H9 (cell line): ENCODE results near the gene ZBTB38. TPM values are rescaled to one million over a fixed set of nuclear protein-coding genes. Genes with fewer than 3 reads are reported as not detected.

Experiments
- DNase-seq: peaks from one replicate; pipeline ENCODE4 v3.0.0-alpha.2; 2017
- H2AFZ ChIP-seq: one replicate; pipeline ENCODE4 v1.6.1; 2013; ENCODE audit warnings: mild to moderate bottlenecking, low read length, control low read depth, moderate library complexity
- H2AK5ac ChIP-seq: 2 replicates; pipeline ENCODE4 v1.6.1; 2013; ENCODE audit warnings: low read length, control low read depth, mixed read lengths; ENCODE audit not compliant: insufficient read length
- H2BK120ac ChIP-seq: one replicate; pipeline ENCODE4 v1.6.1; 2013; ENCODE audit warnings: low read depth, mild to moderate bottlenecking, low read length, control low read depth, inconsistent platforms; ENCODE audit not compliant: poor library complexity, severe bottlenecking
- H2BK12ac ChIP-seq: 2 replicates; pipeline ENCODE4 v1.6.1; 2013; ENCODE audit warnings: low read length, control low read depth, mixed read lengths, low read depth; ENCODE audit not compliant: insufficient read length
- H2BK15ac ChIP-seq: 2 replicates; pipeline ENCODE4 v1.6.1; 2013; ENCODE audit warnings: low read depth, low read length, control low read depth
- H2BK20ac ChIP-seq: one replicate; pipeline ENCODE4 v1.6.1; 2013; ENCODE audit warnings: low read depth, mild to moderate bottlenecking, low read length, control low read depth, inconsistent platforms; ENCODE audit not compliant: poor library complexity, severe bottlenecking
- H2BK5ac ChIP-seq: 2 replicates; pipeline ENCODE4 v1.6.1; 2013; ENCODE audit warnings: low read length, control low read depth, mixed read lengths; ENCODE audit not compliant: insufficient read length
- H3K14ac ChIP-seq: 2 replicates; pipeline ENCODE4 v1.6.1; 2013; ENCODE audit warnings: low read length, control low read depth; ENCODE audit not compliant: insufficient read depth
- H3K18ac ChIP-seq: 2 replicates; pipeline ENCODE4 v1.6.1; 2013; ENCODE audit warnings: low read depth, mild to moderate bottlenecking, mixed read lengths, low read length, control low read depth; ENCODE audit not compliant: insufficient read length
- H3K23ac ChIP-seq: 2 replicates; pipeline ENCODE4 v1.6.1; 2013; ENCODE audit warnings: low read length, control low read depth, mixed read lengths, low read depth; ENCODE audit not compliant: insufficient read length
- H3K23me2 ChIP-seq: 2 replicates; pipeline ENCODE4 v1.6.1; 2013; ENCODE audit warnings: low read depth, mild to moderate bottlenecking, mixed read lengths, low read length, control low read depth; ENCODE audit not compliant: insufficient read length, poor library complexity, severe bottlenecking
- H3K27ac ChIP-seq: 2 replicates; pipeline ENCODE4 v1.5.1; 2013; ENCODE audit warnings: low read length, control low read depth, mixed read lengths, low read depth; ENCODE audit not compliant: insufficient read length
- H3K27me3 ChIP-seq: 2 replicates; pipeline ENCODE4 v1.6.1; 2013; ENCODE audit warnings: low read length, control low read depth, inconsistent platforms; ENCODE audit not compliant: insufficient read depth
- H3K4ac ChIP-seq: 2 replicates; pipeline ENCODE4 v1.6.1; 2013; ENCODE audit warnings: low read depth, mild to moderate bottlenecking, control low read depth, inconsistent platforms, low read length, moderate library complexity
- H3K4me1 ChIP-seq: 2 replicates; pipeline ENCODE4 v1.6.1; 2013; ENCODE audit warnings: low read length, control low read depth, inconsistent platforms; ENCODE audit not compliant: insufficient read depth
- H3K4me2 ChIP-seq: 2 replicates; pipeline ENCODE4 v1.6.1; 2013; ENCODE audit warnings: low read length, control low read depth, mixed read lengths; ENCODE audit not compliant: insufficient read length, insufficient read depth
- H3K56ac ChIP-seq: 2 replicates; pipeline ENCODE4 v1.6.1; 2013; ENCODE audit warnings: low read depth, mild to moderate bottlenecking, mixed read lengths, low read length, control low read depth; ENCODE audit not compliant: insufficient read length
- H3K79me1 ChIP-seq: 2 replicates; pipeline ENCODE4 v1.6.1; 2013; ENCODE audit warnings: low read depth, mild to moderate bottlenecking, moderate library complexity, low read length, control low read depth, inconsistent platforms; ENCODE audit not compliant: insufficient read depth, poor library complexity, severe bottlenecking
- H3K79me2 ChIP-seq: 2 replicates; pipeline ENCODE4 v1.6.1; 2013; ENCODE audit warnings: low read length, control low read depth, inconsistent platforms; ENCODE audit not compliant: insufficient read depth
- H3K9ac ChIP-seq: 2 replicates; pipeline ENCODE4 v1.6.1; 2013; ENCODE audit warnings: low read length, control low read depth, mixed read lengths; ENCODE audit not compliant: insufficient read length; ENCODE audit errors: extremely low read depth
- H3K9me3 ChIP-seq: one replicate; pipeline ENCODE4 v1.6.1; 2013; ENCODE audit warnings: low read depth, low read length, inconsistent platforms; ENCODE audit not compliant: control insufficient read depth
- H3T11ph ChIP-seq: one replicate; pipeline ENCODE4 v1.6.1; 2013; ENCODE audit warnings: mild to moderate bottlenecking, low read length, control low read depth, inconsistent platforms
- H4K20me1 ChIP-seq: one replicate; pipeline ENCODE4 v1.6.1; 2013; ENCODE audit not compliant: control insufficient read depth, insufficient read length, insufficient read depth
- H4K5ac ChIP-seq: 2 replicates; pipeline ENCODE4 v1.6.1; 2013; ENCODE audit warnings: low read depth, mild to moderate bottlenecking, mixed read lengths, low read length, control low read depth; ENCODE audit not compliant: insufficient read length
- H4K8ac ChIP-seq: replicated peaks from 2 replicates; pipeline ENCODE4 v1.6.1; 2013; ENCODE audit warnings: low read length, control low read depth, mixed read lengths, low read depth; ENCODE audit not compliant: insufficient read length
- H4K91ac ChIP-seq: 2 replicates; pipeline ENCODE4 v1.6.1; 2013; ENCODE audit warnings: low read depth, mild to moderate bottlenecking, moderate library complexity, mixed read lengths, low read length, control low read depth; ENCODE audit not compliant: insufficient read length
- H3K27ac Mint-ChIP-seq, 3 experiments: 2 replicates in 2 of 3; 3 replicates in 1 of 3; pipeline ENCODE4 v1.8.0; 2020 to 2021; ENCODE audit warnings: mixed read lengths in 3 of 3, mild to moderate bottlenecking in 1 of 3, moderate library complexity in 1 of 3
- H3K27me3 Mint-ChIP-seq: 2 replicates; pipeline ENCODE4 v1.8.0; 2021; ENCODE audit warnings: low read depth, mild to moderate bottlenecking, moderate library complexity, mixed read lengths
- H3K36me3 Mint-ChIP-seq, 3 experiments: 2 replicates in 2 of 3; 3 replicates in 1 of 3; pipeline ENCODE4 v1.8.0; 2020 to 2021; ENCODE audit warnings: low read depth in 3 of 3, mixed read lengths in 3 of 3; ENCODE audit not compliant: insufficient read depth in 1 of 3
- H3K4me1 Mint-ChIP-seq, 2 experiments: 2 replicates each; pipeline ENCODE4 v1.8.0; 2020; ENCODE audit warnings: mixed read lengths in 2 of 2
- H3K4me3 Mint-ChIP-seq, 2 experiments: 2 replicates in 1 of 2; 3 replicates in 1 of 2; pipeline ENCODE4 v1.8.0; 2020 to 2021; ENCODE audit warnings: mild to moderate bottlenecking in 2 of 2, mixed read lengths in 2 of 2, moderate library complexity in 1 of 2
- H3K9me3 Mint-ChIP-seq, 2 experiments: 2 replicates in 1 of 2; 3 replicates in 1 of 2; pipeline ENCODE4 v1.8.0; 2020; ENCODE audit warnings: mild to moderate bottlenecking in 2 of 2, mixed read lengths in 2 of 2, moderate library complexity in 1 of 2
- WGBS: extraction: QIAGEN DNeasy Blood & Tissue Kit; methylation state at CpG from one replicate; pipeline ENCODE4 v1.1.7; 2013; ENCODE audit warnings: missing lambda C conversion rate, low lambda C conversion rate, mixed read lengths; ENCODE audit not compliant: insufficient read length; ENCODE audit errors: extremely low coverage; 5-methylcytosine and 5-hydroxymethylcytosine counted together
- total RNA-seq: library from RNA; stranded (reverse); gene quantifications from 2 replicates; pipeline ENCODE4 v1.2.1, GENCODE V29; 2021
- TF ChIP-seq, protein P1 (sequence below): fragments of 200-600 bp; sonication (generic); conservative IDR thresholded peaks from 3 replicates; pipeline ENCODE4 v1.8.0; 2021; ENCODE audit warnings: antibody characterized with exemption, mild to moderate bottlenecking

ZBTB38 gene
- total RNA-seq, 1 experiment from 2014 or later, result 14.6 TPM

GRCh38 chr3:141367038-141367730 is 1.1 kb upstream of the ZBTB38 start:
- peak overlapping the region; percentile 31 for H4K8ac ChIP-seq
- no peak overlapping the region for H3K4ac ChIP-seq
- H3K9me3 ChIP-seq, result no peaks in the 10 kb centered on the region
- H2BK15ac ChIP-seq, result no peak overlapping the region
- H3K27me3 ChIP-seq, result no peaks in the 10 kb centered on the region
- H2AFZ ChIP-seq, result no peak overlapping the region
- Mint-ChIP-seq H3K9me3 (peaks cover 10 to 11% of the 10 kb centered on the region in 2 experiments), H3K36me3 (peaks cover 0 to 11% (median 4%) of the 10 kb centered on the region in 3 experiments; a peak in 4 of 7 replicates), H3K27me3 (no peaks in the 10 kb centered on the region; the same call in none of the 2 replicates), H3K4me3 (no peak overlapping the region; a peak in 1 of 5 replicates), H3K27ac (peak overlapping the region in 1 of 3 experiments; percentile 72; a peak in 2 of 7 replicates), H3K4me1 (peaks cover 32 to 39% of the 10 kb centered on the region in 2 experiments)
- H4K20me1 ChIP-seq, result no peaks in the 10 kb centered on the region
- TF ChIP-seq, protein P1, sequence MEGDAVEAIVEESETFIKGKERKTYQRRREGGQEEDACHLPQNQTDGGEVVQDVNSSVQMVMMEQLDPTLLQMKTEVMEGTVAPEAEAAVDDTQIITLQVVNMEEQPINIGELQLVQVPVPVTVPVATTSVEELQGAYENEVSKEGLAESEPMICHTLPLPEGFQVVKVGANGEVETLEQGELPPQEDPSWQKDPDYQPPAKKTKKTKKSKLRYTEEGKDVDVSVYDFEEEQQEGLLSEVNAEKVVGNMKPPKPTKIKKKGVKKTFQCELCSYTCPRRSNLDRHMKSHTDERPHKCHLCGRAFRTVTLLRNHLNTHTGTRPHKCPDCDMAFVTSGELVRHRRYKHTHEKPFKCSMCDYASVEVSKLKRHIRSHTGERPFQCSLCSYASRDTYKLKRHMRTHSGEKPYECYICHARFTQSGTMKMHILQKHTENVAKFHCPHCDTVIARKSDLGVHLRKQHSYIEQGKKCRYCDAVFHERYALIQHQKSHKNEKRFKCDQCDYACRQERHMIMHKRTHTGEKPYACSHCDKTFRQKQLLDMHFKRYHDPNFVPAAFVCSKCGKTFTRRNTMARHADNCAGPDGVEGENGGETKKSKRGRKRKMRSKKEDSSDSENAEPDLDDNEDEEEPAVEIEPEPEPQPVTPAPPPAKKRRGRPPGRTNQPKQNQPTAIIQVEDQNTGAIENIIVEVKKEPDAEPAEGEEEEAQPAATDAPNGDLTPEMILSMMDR, result no peak
- H3K79me2 ChIP-seq, result no peaks in the 10 kb centered on the region
- H2BK12ac ChIP-seq, result peak overlapping the region; percentile 80
- no CpG with 5 or more reads among the region's 12 CpGs for WGBS
- H4K5ac ChIP-seq, result no peak overlapping the region
- no peak overlapping the region for H3T11ph ChIP-seq
- no peak overlapping the region for H3K18ac ChIP-seq
- H3K14ac ChIP-seq, result no peak overlapping the region
- H3K9ac ChIP-seq, result no peak overlapping the region
- H3K4me2 ChIP-seq, result no peak overlapping the region
- peak overlapping the region; percentile 0 for H2AK5ac ChIP-seq
- no peak overlapping the region for H2BK20ac ChIP-seq
- no peak overlapping the region for H2BK5ac ChIP-seq
- H3K23ac ChIP-seq, result no peak overlapping the region
- no peak for DNase-seq
- peaks cover 12% of the 10 kb centered on the region; the same call in 1 of the 2 replicates for H3K4me1 ChIP-seq
- no peaks in the 10 kb centered on the region for H3K23me2 ChIP-seq
- no peak overlapping the region for H3K56ac ChIP-seq
- H3K79me1 ChIP-seq, result no peaks in the 10 kb centered on the region
- no peak overlapping the region for H2BK120ac ChIP-seq
- no peak overlapping the region for H3K27ac ChIP-seq
- H4K91ac ChIP-seq, result peak overlapping the region; percentile 2
